KOPT-K1 (cell line): Measurements from ENCODE around the gene LIN9.
"Not testable (repeated sequence)": the region's sequence is repeated elsewhere in the genome, so short reads cannot be mapped to it uniquely, and the experiment has no call there.

Source experiments
- H3K27ac ChIP-seq: fragments of 200-600 bp; sonication (generic); 2 replicates; pipeline ENCODE4 v1.5.1; 2016; ENCODE audit warnings: antibody characterized with exemption, mild to moderate bottlenecking, low read depth, low read length; ENCODE audit not compliant: poor library complexity, severe bottlenecking
- H3K36me3 ChIP-seq: fragments of 200-600 bp; sonication (generic); 2 replicates; pipeline ENCODE4 v1.5.1; 2017; ENCODE audit warnings: antibody characterized with exemption, mild to moderate bottlenecking, low read length, moderate library complexity; ENCODE audit not compliant: insufficient read depth
- H3K9me3 ChIP-seq: fragments of 200-600 bp; sonication (generic); 2 replicates; pipeline ENCODE4 v1.5.1; 2017; ENCODE audit warnings: antibody characterized with exemption, low read length, mild to moderate bottlenecking; ENCODE audit not compliant: insufficient read depth, poor library complexity, severe bottlenecking

The LIN9 gene

DNA sequence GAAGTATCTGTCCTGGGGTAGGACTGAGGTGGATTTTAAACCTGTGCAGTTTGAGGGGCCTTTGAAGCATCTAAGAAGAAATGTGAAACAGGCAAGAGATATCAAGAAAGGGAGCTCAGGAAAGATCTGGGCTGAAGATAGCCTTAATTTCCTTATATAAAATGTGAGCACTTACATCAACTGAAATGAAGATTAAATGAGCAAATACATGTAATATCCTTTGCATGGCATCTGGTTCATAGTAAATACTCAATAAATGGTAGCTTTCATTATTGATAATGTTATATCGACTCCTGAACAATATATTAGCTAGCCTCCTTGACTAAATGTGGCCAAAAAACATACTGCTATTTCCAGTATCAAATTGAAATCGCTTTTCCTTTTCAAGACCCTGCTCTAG lies 2.5 kb downstream of the LIN9 start:
- H3K27ac ChIP-seq = no peak overlapping the region
- H3K36me3 ChIP-seq = peaks cover 17% of the 10 kb centered on the region
- no peaks in the 10 kb centered on the region for H3K9me3 ChIP-seq

DNA sequence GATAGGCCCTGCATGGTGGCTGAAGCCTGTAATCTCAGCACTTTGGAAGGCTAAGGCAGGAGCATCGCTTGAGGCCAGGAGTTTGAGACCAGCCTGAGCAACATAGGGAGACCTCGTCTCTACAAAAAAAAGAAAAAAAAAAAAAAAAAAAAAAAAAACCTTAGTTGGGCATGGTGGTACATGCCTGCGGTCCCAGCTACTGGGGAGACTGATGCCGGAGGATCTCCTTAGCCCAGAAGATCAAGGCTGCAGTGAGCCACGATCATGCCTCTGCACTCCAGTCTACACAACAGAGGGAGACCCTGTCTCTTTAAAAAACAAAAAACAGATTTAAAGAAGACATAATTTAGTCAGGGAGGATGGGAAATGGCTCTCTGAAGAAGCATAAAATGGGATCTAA lies 3.8 kb downstream of the LIN9 start:
- Histone ChIP-seq H3K27ac (no peak overlapping the region), H3K36me3 (peaks cover 29% of the 10 kb centered on the region), H3K9me3 (no peaks in the 10 kb centered on the region)

DNA sequence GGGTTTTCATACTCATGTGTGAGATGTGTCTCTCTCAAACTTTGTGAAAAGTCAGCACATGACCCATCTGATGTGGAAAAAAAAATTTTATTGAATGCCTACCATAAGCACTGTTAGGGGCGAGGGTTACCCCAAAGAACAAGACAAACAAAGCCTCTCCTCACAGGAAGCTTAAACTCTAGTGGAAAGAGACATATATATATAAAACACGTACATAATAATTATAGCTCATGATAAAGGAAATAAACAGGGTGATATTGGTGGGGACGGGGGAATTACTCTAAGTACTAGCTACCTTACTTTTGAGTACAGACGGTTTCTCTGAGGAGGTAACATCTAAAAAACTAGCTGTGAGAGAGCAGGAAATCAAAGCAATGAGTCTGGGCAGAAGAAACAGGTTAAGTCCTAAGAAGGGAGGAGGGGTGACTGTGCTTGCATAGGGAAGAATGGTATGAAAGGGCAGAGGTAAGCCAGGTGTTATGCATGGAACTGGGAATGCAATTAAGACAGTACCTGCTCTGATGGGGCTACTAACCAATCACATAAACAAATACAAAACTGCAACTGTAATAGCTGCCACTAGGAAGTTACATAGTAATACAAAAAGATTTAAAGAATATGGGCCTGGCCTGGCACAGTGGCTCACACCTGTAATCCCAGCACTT lies 4.5 kb downstream of the LIN9 start:
- Histone ChIP-seq H3K27ac (no peak overlapping the region), H3K9me3 (no peaks in the 10 kb centered on the region), H3K36me3 (peaks cover 37% of the 10 kb centered on the region)

DNA sequence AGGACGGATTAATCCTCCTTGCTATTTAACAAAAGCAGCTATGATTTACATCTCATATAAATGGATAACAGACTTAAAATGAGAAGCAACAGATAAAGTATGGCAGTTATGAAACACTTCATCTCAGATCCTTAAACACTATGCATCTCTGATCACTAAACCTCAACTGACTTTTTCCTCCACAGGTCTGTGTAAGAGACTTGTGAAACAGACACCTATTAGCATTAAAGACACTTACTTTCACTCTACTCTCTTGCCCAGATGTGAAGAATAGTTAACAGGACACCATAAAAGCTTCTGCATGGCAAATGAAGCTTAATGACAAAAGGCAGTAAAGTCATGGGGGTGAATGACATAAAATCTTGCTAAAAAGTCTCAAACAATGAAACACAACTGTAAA lies 6.2 kb downstream of the LIN9 start:
- Histone ChIP-seq H3K27ac (no peak overlapping the region), H3K36me3 (peaks cover 54% of the 10 kb centered on the region), H3K9me3 (no peaks in the 10 kb centered on the region)

DNA sequence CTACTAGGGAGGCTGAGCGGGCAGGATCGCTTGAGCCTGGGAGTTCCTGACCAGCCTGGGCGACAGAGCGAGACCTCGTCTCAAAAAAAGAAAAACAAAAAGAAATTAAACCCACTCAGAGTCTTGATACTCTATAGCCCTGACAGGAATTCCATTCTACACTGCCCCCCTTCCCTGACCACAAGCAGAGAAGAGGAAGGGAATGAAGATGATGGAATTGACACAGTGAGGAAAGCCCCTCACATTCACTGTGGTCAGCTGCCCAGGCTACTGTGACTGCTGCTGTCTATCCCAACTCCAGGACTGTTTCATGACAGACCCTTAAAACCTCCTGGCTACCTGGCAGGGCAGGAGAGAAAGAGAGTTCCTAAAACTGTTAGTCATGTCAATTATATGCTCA lies 12.1 kb downstream of the LIN9 start:
- Histone ChIP-seq H3K9me3 (no peaks in the 10 kb centered on the region), H3K36me3 (peaks cover 96% of the 10 kb centered on the region), H3K27ac (no peak overlapping the region)

DNA sequence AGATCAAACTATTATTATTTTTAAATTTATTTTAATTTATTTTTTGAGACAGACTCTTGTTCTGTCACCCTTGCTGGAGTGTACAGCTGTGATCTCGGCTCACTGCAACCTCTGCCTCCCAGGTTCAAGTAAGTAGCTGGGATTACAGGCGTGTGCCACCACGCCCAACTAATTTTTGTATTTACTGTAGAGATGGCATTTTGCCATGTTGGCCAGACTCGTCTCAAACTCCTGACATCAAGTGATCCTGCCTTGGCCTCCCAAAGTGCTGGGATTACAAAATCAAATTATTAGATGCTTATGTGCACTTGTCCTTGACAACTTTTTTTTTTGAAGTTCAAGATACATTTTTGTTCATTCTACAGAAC lies 15.4 kb downstream of the LIN9 start:
- H3K9me3 ChIP-seq = no peaks in the 10 kb centered on the region
- peaks cover 89% of the 10 kb centered on the region for H3K36me3 ChIP-seq
- H3K27ac ChIP-seq = no peak overlapping the region

DNA sequence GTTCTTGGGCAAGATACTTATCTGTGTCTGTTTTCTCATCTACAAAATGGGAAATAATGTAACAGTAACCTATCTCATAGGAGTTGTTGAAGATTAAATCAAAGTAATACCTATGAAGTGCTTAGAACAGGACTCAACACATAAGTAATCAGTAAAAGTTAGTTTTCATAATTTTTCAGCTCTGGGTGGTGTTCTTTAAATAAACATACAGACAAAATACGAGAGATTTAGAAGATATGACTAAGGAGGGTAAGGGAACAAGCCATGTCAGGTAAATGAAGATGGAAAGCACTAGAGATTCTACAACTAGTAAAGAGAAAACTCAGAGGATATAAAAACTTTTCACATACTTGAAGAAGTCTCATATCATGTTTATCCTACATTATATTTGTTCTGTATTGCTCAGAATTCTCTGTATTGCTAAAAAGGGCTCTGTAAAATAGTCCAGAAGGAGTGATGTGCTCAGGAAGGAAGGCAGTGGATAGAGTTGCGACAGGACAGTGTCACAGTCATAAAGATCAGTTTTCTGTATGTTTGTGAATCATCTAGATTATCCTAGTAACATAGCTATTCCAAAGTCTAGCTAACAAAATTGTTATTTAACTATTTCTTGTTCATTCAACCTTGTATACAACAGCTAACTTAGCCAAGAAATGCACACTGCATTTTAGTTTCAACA lies 16.0 kb downstream of the LIN9 start:
- Histone ChIP-seq H3K9me3 (no peaks in the 10 kb centered on the region), H3K27ac (no peak overlapping the region), H3K36me3 (peaks cover 89% of the 10 kb centered on the region)

DNA sequence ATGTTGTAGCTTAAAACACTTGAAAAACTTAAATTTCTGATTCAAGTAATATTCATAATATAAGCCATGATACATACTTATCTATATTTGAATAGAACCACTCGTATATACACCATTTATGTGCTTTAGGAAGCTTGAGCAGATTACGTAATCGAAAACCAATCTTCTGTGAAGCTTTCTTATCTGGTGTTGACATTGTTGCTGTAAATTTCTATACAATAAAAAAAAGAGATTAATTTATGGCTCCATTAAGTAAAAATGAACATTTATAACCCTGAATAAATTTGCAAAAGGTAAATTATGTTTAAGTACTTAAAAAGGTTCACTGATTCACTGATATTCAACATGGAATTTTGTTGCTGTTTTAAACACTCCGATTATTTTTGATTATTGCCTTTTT lies 21.4 kb downstream of the LIN9 start:
- no peak overlapping the region for H3K27ac ChIP-seq
- no peaks in the 10 kb centered on the region for H3K9me3 ChIP-seq
- peaks cover 91% of the 10 kb centered on the region for H3K36me3 ChIP-seq

DNA sequence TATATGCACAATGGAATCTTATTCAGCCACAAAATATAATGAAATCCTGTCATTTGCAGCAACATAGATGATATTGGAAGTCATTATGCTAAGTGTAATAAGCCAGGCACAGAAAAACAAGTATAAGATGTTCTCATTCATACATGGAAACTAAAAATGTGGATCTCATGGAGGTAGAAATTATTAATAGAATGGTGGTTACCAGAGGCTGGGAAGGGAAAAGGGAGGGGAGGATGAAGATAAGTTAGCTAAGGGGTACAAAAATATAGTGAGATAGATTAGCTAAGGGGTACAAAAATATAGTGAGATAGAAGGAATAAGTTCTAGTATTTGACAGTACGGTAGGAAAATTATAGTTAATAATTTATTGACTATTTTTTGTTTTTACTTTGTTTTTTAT lies 27.9 kb downstream of the LIN9 start:
- no peak overlapping the region for H3K27ac ChIP-seq
- H3K36me3 ChIP-seq = peaks cover 89% of the 10 kb centered on the region

DNA sequence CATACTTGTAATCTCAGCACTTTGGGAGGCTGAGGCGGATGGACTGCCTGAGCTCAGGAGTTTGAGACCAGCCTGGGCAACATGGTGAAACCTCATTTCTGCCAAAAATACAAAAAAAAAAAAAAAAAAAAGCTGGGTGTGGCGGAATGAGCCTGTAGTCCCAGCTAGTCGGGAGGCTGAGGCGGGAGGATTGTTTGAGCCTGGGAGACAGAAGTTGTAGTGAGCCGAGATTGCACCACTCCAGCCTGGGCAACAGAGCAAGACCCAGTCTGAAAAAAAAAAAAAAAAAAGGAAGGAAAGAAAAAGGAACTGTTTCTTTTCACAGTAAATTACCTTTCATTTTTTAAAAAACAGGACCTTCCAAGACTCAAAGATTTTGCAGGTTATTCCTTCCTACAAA lies 29.5 kb downstream of the LIN9 start:
- Histone ChIP-seq H3K9me3 (no peaks in the 10 kb centered on the region), H3K36me3 (peaks cover 89% of the 10 kb centered on the region)

More for the DNA sequence above, 27.9 kb downstream of the LIN9 start:
- no peaks in the 10 kb centered on the region for H3K9me3 ChIP-seq

DNA sequence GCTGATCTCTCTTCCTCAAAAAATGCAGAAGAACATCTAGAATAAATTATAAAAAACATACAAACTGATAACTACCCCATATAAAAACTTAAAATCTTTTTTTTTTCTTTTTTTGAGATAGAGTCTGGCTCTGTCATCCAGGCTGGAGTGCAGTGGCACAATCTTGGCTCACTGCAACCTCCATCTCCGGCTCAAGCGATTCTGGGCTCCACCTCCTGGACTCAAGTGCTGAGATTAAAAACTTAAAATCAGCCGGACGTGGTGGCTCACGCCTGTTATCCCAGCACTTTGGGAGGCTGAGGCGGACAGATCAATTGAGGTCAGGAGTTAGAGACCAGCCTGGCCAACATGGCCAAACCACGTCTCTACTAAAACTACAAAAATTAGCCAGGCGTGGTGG lies 31.1 kb downstream of the LIN9 start:
- no peak overlapping the region for H3K27ac ChIP-seq
- peaks cover 89% of the 10 kb centered on the region for H3K36me3 ChIP-seq
- H3K9me3 ChIP-seq = no peaks in the 10 kb centered on the region

More for the DNA sequence above, 29.5 kb downstream of the LIN9 start:
- no peak overlapping the region for H3K27ac ChIP-seq

DNA sequence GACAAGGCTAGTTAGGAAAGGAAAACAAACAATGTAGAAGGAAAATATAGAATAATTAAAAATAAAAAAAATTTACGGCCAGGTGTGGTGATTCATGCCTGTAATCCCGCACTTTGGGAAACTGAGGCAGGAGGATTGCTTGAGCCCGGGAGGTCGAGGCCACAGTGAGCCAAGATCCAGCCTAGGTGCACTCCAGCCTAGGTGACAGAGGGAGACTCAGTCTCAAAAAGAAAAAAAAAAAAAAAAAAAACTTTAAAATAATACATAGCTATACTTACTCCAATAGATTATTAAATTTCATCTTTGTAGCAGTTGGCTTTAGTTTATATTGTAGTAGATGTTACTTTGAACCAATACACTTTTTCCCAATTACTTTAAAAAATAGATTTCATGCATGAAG lies 32.0 kb downstream of the LIN9 start:
- Histone ChIP-seq H3K36me3 (peaks cover 89% of the 10 kb centered on the region), H3K27ac (no peak overlapping the region)

DNA sequence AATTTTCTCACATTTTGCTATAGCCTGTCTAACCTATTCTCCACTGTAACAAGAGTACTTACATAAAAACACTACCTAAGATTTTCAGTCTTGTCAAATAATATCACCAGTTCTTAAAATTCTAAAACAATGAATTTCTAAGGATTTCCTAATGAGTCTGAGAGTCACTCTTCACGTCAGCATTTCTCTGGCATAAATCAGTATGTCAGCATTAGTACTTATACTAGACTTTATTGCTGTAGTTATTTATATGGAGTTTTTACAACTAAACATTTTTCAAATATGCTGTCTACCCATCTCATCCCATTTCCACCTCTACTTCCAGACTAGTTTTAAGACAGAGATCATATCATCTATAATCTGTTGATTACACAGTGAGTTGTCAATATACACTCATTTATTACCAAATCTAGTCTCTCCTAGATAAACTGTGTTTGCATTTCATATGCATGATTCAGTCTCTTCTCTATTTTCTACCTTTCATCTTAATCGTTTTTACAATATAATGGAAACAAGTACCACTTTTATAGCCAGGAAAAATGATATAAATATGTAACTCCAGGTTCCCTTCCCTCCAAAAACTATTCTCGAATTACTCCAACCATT lies 32.8 kb downstream of the LIN9 start:
- no peaks in the 10 kb centered on the region for H3K9me3 ChIP-seq
- peaks cover 93% of the 10 kb centered on the region for H3K36me3 ChIP-seq

More for the DNA sequence above, 32.0 kb downstream of the LIN9 start:
- H3K9me3 ChIP-seq = no peaks in the 10 kb centered on the region

DNA sequence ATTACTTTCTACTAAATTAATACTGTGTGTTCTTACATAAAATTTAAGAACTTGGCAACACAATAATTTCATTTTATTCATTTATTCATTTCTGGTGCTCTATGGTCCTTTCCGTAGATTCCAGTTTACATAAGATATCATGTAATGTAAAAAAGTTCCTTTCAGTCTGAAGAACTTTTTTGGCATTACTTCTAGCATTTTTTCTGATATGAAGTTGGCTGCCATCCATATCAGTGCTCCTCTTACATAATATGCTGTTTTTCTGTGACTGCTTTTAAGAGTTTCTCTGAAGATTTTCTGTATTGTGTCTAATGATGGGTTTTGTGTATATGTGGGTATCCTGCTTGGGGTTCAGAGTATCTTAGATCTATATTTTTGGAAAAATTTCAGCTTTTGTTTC lies 34.8 kb downstream of the LIN9 start:
- Histone ChIP-seq H3K36me3 (peaks cover 94% of the 10 kb centered on the region), H3K27ac (no peak overlapping the region), H3K9me3 (no peaks in the 10 kb centered on the region)

More for the DNA sequence above, 32.8 kb downstream of the LIN9 start:
- no peak overlapping the region for H3K27ac ChIP-seq

DNA sequence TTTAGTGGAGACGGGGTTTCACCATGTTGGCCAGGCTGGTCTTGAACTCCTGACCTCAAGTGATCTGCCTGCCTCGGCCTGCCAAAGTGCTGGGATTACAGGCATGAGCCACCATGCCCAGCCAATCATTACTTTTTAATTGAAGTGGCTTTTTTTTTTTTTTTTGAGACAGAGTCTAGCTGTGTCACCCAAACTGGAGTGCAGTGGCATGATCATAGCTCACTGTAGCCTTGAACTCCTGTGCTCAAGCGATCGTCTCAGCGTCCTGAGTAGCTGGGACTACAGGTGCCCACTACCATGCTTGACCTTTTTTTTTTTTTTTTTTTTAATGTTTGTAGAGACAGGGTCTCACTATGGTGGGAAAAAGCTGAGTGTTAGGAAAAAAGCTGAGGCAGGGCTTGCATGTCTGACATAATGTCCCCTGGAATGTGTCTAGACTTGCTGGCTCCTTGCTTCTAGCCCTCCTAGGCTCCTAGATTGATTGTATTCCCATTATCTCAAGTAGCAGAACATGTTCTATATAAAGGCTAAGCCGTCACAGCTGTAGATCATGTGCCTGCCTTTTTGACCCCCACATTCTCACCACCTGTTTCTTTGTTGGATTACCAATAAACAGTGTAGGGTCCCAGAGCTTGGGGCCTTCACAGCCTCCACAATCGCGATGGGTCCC lies 36.6 kb downstream of the LIN9 start:
- not testable (repeated sequence) for H3K27ac ChIP-seq, H3K9me3 ChIP-seq
- peaks cover 96% of the 10 kb centered on the region for H3K36me3 ChIP-seq
